Measurements from ENCODE around the gene VTN.

DNA sequence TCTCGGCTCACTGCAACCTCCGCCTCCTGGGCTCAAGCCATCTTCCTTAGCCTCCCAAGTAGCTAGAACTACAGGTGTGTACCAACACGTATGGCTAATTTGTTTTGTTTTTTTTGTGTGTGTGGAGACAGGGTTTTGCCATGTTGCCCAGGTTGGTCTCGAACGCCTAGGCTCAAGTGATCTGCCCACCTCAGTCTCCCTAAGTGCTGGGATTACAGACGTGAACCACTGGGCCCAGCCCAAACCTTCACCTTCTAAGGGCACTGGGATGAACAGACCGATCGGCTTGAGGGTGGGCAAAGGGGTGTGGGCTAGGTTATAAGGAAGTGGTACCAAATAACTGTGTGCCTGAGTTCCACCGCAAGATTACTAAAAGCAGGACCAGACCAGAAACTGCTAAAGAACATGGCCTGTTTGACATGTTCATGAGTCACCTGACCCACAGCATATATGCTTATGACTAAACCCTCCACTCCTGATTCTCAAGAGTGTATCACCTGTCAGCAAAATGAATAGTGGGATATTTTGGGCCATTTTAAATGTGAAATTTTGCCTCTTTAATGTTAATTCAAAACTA is 43.0 kb downstream of the VTN start:
- TF ChIP-seq POLR2A (IDR thresholded peaks at IDR 0.05; ENCODE audit: low read length) (no peak), GATA1 (IDR thresholded peaks at IDR 0.05; ENCODE audit: low read depth, low read length) (no peak)

All from erythroblast (primary cell).